ENCODE data around the gene CRHBP.

DNA sequence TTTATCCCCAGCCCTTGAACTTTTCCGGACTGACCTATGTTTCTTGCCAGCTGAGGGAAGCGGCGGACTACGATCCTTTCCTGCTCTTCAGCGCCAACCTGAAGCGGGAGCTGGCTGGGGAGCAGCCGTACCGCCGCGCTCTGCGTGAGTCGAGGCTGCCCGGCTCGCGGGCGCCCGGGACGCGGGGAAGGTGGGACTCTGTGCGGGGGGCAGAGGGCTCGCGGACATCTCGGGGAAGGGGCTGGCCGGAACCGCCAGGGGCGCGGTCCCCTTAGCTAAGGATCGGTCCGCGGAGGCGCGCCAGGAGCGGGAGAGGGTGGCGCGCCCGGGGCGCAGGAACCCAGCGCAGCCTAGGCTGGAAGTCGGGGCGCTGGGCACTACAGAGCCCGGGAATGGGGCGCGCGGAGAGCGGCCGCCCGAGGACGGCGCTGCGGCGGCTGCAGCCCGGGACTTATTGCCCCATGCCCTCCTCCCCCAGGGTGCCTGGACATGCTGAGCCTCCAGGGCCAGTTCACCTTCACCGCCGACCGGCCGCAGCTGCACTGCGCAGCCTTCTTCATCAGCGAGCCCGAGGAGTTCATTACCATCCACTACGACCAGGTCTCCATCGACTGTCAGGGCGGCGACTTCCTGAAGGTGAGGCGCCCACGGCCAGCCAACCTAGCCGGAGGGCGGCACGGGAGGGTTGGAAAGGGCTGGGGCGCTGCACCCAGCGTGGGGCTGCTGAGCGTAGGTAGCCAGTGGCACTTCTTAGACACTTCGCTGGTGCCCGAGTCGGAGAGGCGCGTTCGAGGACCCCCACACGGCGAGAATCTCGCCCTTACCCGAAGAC is 922 bp downstream of the CRHBP start:
- TF ChIP-seq CTCF (IDR thresholded peaks at IDR 0.05; ENCODE audit: extremely low read depth in 1 of 2, insufficient read depth in 1 of 2, low read depth in 1 of 2, low read length in 2 of 2) (no peak), POLR2A (IDR thresholded peaks at IDR 0.05; ENCODE audit: low read depth, low read length) (no peak), JUN (IDR thresholded peaks at IDR 0.05; ENCODE audit: borderline replicate concordance, insufficient read depth, insufficient read length, low read depth) (no peak), MYC (IDR thresholded peaks at IDR 0.05; ENCODE audit: low read depth, low read length) (no peak), EZH2 (IDR thresholded peaks at IDR 0.05; ENCODE audit: borderline replicate concordance, low read depth, low read length, severe bottlenecking) (peak; percentile 83), FOS (IDR thresholded peaks at IDR 0.05; ENCODE audit: borderline replicate concordance, insufficient read depth, low read length) (no peak)
